ENCODE results near the gene XKR8. TPM values are rescaled to one million over a fixed set of nuclear protein-coding genes. Genes with fewer than 3 reads are reported as not detected.

Gene XKR8
- total RNA-seq, 2 experiments from 2014 or later: 3.4 to 3.6 TPM

DNA sequence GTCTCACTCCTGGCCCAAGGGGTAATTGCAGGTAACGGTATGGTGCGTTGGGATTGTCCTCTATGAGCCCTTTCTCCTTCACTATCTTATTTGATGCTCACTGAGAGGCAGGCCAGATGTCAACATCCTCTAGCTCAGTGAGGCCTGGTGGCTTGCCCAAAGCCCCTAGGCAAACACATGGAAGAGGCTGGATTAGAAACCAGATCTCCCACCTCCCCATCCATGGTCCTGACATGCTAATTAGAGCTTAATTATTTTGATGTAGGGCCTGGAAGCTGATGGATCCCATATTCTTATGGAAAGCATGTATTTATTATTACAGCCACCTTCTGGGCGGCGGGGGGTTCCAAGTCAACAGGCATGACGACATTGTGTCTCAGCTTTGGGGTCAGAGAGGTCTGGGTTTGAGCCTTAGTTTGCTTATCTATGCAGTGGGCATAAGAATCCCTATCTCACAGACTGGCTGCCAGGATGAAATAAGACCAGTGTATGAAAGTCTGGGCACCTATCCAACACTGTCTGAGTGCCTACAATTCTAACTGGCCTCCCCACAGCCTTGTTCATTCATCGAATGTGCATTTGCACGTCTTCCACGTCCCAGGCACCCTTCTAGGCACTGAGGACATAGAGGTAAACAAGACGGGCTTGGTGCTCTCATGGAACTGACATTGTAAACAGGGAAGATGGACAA, 18.8 kb upstream of the XKR8 start:
- no peaks in the 10 kb centered on the region for H3K9me3 Mint-ChIP-seq
- peaks cover under 1% of the 10 kb centered on the region for H3K27me3 Mint-ChIP-seq
- peak overlapping the region; percentile 15 for H3K27ac Mint-ChIP-seq
- POLR2A ChIA-PET: interaction anchor here (0.6 to 1.6 kb wide), 3 partner anchors 18 to 225 kb away, joined by 3 read pairs; partner anchors contain the start of gene EYA3
- intact Hi-C loops (cut with micrococcal nuclease): no loop called here
- H3K36me3 Mint-ChIP-seq (ENCODE audit: low read depth): no peaks in the 10 kb centered on the region
- no peak overlapping the region for H3K4me3 Mint-ChIP-seq
- no peak for ATAC-seq
- H3K4me1 Mint-ChIP-seq (ENCODE audit: low read depth): peaks cover 22% of the 10 kb centered on the region
- DNase-seq: no peak
- TF ChIP-seq CTCF (IDR thresholded peaks at IDR 0.05): no peak
- CTCF ChIA-PET: interaction anchor here (0.7 to 3.2 kb wide), 28 partner anchors 9 to 270 kb away, joined by 3 to 26 read pairs (median 4); partner anchors contain the start of genes EYA3 and XKR8

DNA sequence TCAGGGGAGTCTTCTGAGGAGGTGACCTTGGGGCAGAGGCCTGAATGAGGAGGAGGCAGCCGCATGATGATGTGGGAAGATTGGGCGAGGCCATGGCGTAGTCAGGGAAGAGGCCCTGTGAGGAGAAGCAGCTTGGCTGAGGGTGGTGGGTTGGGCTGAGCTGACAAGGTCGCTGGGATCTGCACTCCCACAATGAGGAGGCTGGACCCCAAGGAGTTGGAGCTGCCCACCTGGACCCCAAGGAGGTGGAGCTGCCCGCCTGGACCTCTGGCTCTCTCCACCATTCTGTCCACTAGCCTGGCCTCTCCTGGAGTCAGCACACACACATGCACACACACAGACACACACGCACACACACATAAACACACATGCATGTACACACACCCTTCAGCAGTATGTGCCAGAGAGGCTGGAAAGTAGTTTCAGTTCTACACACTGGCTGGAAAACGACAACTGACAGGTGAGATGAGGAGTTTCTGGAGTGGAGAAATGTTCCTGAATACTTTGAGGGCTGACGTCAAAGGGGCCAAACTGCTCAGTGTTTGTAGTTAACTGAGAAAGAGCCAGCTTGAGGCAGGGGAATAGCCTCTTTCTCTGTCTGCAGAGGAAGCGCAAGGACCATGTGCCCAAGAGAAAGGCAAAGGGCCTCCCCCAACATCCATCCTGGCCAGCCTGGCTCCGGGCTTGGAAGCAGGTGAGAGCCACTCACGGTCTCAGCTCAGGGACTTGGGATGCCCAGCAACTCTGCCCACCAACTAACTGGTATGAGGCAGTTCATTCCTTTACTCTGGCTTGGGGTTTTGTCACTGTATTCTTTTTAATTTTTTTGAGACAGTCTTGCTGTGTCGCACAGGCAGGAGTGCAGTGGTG, 17.9 kb upstream of the XKR8 start:
- ChIA-PET CTCF (interaction anchor here (1.0 to 3.2 kb wide), 6 partner anchors 8 to 269 kb away, joined by 3 to 26 read pairs (median 3); no protein-coding TSS in a partner anchor), POLR2A (interaction anchor here (0.7 to 1.6 kb wide), 2 partner anchors 17 to 146 kb away, joined by 3 read pairs; partner anchors contain the start of gene EYA3)
- Mint-ChIP-seq H3K9me3 (no peaks in the 10 kb centered on the region), H3K27me3 (no peaks in the 10 kb centered on the region), H3K27ac (no peak overlapping the region), H3K4me1 (ENCODE audit: low read depth) (peaks cover 22% of the 10 kb centered on the region), H3K4me3 (no peak overlapping the region), H3K36me3 (ENCODE audit: low read depth) (no peaks in the 10 kb centered on the region)
- intact Hi-C loops (cut with micrococcal nuclease): no loop called here
- no peak for ATAC-seq
- DNase-seq: no peak
- TF ChIP-seq CTCF (IDR thresholded peaks at IDR 0.05): no peak

DNA sequence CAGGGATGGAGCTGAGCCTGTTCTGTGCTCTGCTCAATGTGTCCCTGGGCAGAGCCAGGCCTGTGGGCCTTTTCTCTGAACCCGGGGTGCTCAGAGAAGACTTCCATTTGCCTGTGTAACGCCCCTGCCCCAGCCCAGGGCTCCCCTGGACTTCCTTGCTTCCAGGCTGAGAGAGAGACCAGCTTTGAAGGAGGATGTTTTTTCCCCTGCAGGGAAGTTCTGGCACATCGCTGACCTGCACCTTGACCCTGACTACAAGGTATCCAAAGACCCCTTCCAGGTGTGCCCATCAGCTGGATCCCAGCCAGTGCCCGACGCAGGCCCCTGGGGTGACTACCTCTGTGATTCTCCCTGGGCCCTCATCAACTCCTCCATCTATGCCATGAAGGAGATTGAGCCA, 14.8 kb upstream of the XKR8 start:
- H3K4me1 Mint-ChIP-seq (ENCODE audit: low read depth): peaks cover 19% of the 10 kb centered on the region
- ChIA-PET CTCF (interaction anchor here (0.6 to 1.3 kb wide), 5 partner anchors 13 to 264 kb away, joined by 3 read pairs; no protein-coding TSS in a partner anchor), POLR2A (interaction anchor here (1.1 kb wide), 1 partner anchor 27 kb away, joined by 3 read pairs; no protein-coding TSS in a partner anchor)
- no peaks in the 10 kb centered on the region for H3K27me3 Mint-ChIP-seq
- DNase-seq: no peak
- no peak for ATAC-seq
- intact Hi-C loops (cut with micrococcal nuclease): no loop called here
- H3K4me3 Mint-ChIP-seq: no peak overlapping the region
- no peak for TF ChIP-seq CTCF (IDR thresholded peaks at IDR 0.05)
- no peaks in the 10 kb centered on the region for H3K9me3 Mint-ChIP-seq
- H3K27ac Mint-ChIP-seq: no peak overlapping the region
- H3K36me3 Mint-ChIP-seq (ENCODE audit: low read depth): no peaks in the 10 kb centered on the region

GRCh38 chr1:27949027-27949426, 10.7 kb upstream of the XKR8 start:
- intact Hi-C loops (cut with micrococcal nuclease): no loop called here
- Mint-ChIP-seq H3K27ac (no peak overlapping the region), H3K27me3 (no peaks in the 10 kb centered on the region), H3K36me3 (ENCODE audit: low read depth) (no peaks in the 10 kb centered on the region), H3K4me3 (no peak overlapping the region), H3K4me1 (ENCODE audit: low read depth) (peaks cover 2% of the 10 kb centered on the region), H3K9me3 (no peaks in the 10 kb centered on the region)
- DNase-seq: no peak
- TF ChIP-seq CTCF (IDR thresholded peaks at IDR 0.05): no peak
- CTCF ChIA-PET: interaction anchor here (1.4 to 4.0 kb wide), 2 partner anchors 9 to 90 kb away, joined by 3 to 26 read pairs; no protein-coding TSS in a partner anchor
- ATAC-seq: no peak
- POLR2A ChIA-PET: no interaction called here

Data from activated CD8-positive, alpha-beta T cell treated with anti-CD3 and anti-CD28 coated beads for 36 hours (primary cell).